Heart left ventricle (tissue), 16 donors: ENCODE results near the gene ZNF383. TPM values are rescaled to one million over a fixed set of nuclear protein-coding genes. Genes with fewer than 3 reads are reported as not detected.
"Not testable (repeated sequence)": the region's sequence is repeated elsewhere in the genome, so short reads cannot be mapped to it uniquely, and the experiment has no call there.

Source experiments
- ATAC-seq, 4 donors: fragments of 200-7000 bp; cut with Tn5 transposase; one replicate each; pipeline ENCODE4 v1.9.1; 2020 to 2022; ENCODE audit warnings: moderate library complexity in 4 of 4, mild to moderate bottlenecking in 3 of 4, moderate number of reproducible peaks in 1 of 4
- DNase-seq, 5 donors: peaks; one replicate each; pipeline ENCODE4 v3.0.0-alpha.2; 2020
- H3K27ac ChIP-seq, 12 donors: fragments of 200-600 bp; sonication (generic) in 4 of 12; one replicate each; pipeline versions ENCODE4 v1.5.0 to v1.8.0; 2016 to 2022; ENCODE audit warnings: mild to moderate bottlenecking in 2 of 12
- H3K27me3 ChIP-seq, 9 donors: fragments of 200-600 bp; sonication (generic) in 2 of 9; one replicate each; pipeline versions ENCODE4 v1.5.1 to v1.8.0; 2016 to 2022; ENCODE audit warnings: mild to moderate bottlenecking in 3 of 9
- H3K36me3 ChIP-seq, 9 donors: fragments of 200-600 bp; sonication (generic) in 2 of 9; one replicate each; pipeline versions ENCODE4 v1.5.0 to v1.8.0; 2018 to 2022; ENCODE audit warnings: mild to moderate bottlenecking in 2 of 9
- H3K4me1 ChIP-seq, 12 donors: fragments of 200-600 bp; sonication (generic) in 4 of 12; one replicate each; pipeline versions ENCODE4 v1.5.0 to v1.8.0; 2016 to 2022; ENCODE audit warnings: mild to moderate bottlenecking in 3 of 12
- H3K4me3 ChIP-seq, 12 donors: fragments of 200-600 bp; sonication (generic) in 4 of 12; one replicate each; pipeline versions ENCODE4 v1.5.0 to v1.8.0; 2017 to 2022; ENCODE audit warnings: mild to moderate bottlenecking in 9 of 12, moderate library complexity in 4 of 12
- H3K9me3 ChIP-seq, 12 donors: fragments of 200-600 bp; sonication (generic) in 4 of 12; one replicate each; pipeline versions ENCODE4 v1.5.0 to v1.8.0; 2016 to 2022; ENCODE audit warnings: mild to moderate bottlenecking in 1 of 12
- POLR2A ChIP-seq, 2 donors: fragments of 450-650 bp; IDR thresholded peaks; one replicate each; pipeline ENCODE4 v1.6.1; 2017; ENCODE audit warnings: antibody characterized with exemption in 2 of 2, mild to moderate bottlenecking in 2 of 2, moderate library complexity in 2 of 2
- WGBS, 4 donors: extraction: QIAGEN DNeasy Blood & Tissue Kit in 2 of 4; methylation state at CpG; one replicate each; pipeline versions ENCODE4 v1.1.5 to v1.1.7; 2013 to 2018; 5-methylcytosine and 5-hydroxymethylcytosine counted together
- intact Hi-C, 10 donors: fragments of 100-400 bp; cut with DNase I; formaldehyde crosslinking; loops; one replicate each; pipeline versions ENCODE4 v1.11.1 to v1.14.2; 2022
- long read RNA-seq, 3 donors: library from polyadenylated mRNA; unstranded; transcript quantifications; one replicate each; pipeline ENCODE4 v2.0.0, GENCODE V29; 2020 to 2021
- polyA plus RNA-seq, 2 donors: library from polyadenylated mRNA; stranded (reverse); fragments of 200-250 nt; gene quantifications; one replicate each; pipeline ENCODE4 v1.2.3, GENCODE V29; 2013
- total RNA-seq, 9 donors: library from RNA; depleted of rRNA in 2 of 9; stranded (reverse); fragments of >200 nt in 2 of 9; fragmentation: NEBNext Ultra II Directional in 3 of 9; extraction: Animal tissue kit (Norgen Biotek cat#: 25700) in 3 of 9; gene quantifications; one replicate each; pipeline versions ENCODE4 v1.1.0 to v1.2.4, GENCODE V29; 2016 to 2023
- TF ChIP-seq, protein P1 (sequence below), 12 donors: fragments of 200-600 bp; sonication (generic) in 4 of 12; IDR thresholded peaks; one replicate each; pipeline versions ENCODE4 v1.5.0 to v1.8.0; 2018 to 2022; ENCODE audit warnings: antibody characterized with exemption in 12 of 12, mild to moderate bottlenecking in 5 of 12
- donor health status: ischemic (EF 13 %, LVEDD 7.1; RV severe dilation, severe dysfunction).
- donor health status: healthy with polysubstance abuse.
- donor health status: DM: no; HTN: yes; CAD: no.
- donor health status: DM: no; HTN: no; CAD: no.
- donor health status: ischemic (EF 25% LVEDD 6.9; RV normal size, moderate dysfunction).
- donor health status: ischemic (EF 25% LVEDD 5.7; RV mildly dilated, moderate dysfunction).
- donor health status: healthy.
- donor health status: DM: yes; HTN: yes; CAD: no.
- donor health status: ischemic (EF 35%, LVEDD 5.7; RV mildly dilated, moderate dysfunction).
- donor health status: nonischemic (EF 11% LVEDD 7.7; RV severe dilation, severe dysfunction).
- donor health status: DM: yes; HTN: yes; CAD: no.
- donor health status: PGD.
- donor health status: ischemic (EF 29% LVEDD 5.4; RV normal size, mild dysfunction).
- donor health status: nonischemic (EF 23%, LVEDD 6.1; RV moderate dilation, normal function).

Gene ZNF383
- total RNA-seq: 10 to 100 TPM in 2 of 9 donors, 1 to 10 TPM in 7; 4.8 to 13.8 (median 9.2) TPM
- 1 to 10 TPM; 4.2 to 4.9 TPM for polyA plus RNA-seq
- long read RNA-seq, donor 1, partial matches to known transcripts: 0 of 4 reads
- long read RNA-seq, donor 1, other reads (novel, unspliced or antisense): 4 of 4 reads
- long read RNA-seq, donor 2, partial matches to known transcripts: 0 of 4 reads
- long read RNA-seq, donor 2, other reads (novel, unspliced or antisense): 4 of 4 reads
- long read RNA-seq, donor 3, partial matches to known transcripts: 0 of 3 reads
- long read RNA-seq, donor 3, other reads (novel, unspliced or antisense): 3 of 3 reads

DNA sequence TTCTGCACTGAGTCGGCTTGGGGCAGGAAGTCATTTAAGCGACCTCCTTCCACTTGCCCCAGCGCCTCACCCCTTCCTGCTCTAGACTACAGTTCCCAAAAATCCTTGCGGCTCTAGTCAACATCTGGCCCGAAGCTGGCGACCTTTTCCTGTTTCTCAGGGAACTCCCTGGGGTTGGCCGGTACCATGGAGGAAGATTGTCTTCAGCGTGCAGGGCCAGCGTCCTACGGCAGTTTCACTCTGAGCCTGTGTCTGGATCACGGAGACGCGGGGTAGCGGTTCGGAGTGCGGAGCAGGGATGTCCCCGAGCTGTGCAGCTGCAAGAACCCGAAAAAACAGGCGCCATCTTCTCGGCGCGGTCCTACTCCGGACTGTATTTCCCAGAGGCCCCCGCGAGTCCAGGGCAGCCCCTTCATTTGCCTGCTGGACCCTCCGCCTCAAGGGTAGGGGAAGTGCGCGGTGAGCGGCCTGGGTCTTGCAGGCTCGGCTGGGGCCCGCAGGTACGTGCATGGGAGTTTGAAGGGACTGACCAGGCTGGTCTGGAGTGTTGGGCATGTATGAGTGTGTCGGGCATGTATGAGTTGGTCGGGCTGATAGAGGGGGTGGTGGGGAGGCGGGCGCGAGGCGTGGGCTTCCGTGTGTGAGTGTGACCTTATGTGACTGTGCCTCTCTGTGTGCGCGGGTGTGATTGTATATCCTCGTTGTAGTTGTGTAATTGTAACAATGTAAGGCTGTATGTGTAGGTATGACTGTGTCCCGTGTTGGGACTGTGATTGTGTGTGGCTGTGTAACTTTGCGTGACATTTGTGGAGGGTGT is at the start of gene ZNF383:
ZNF383 (plus strand) TSS at position 440 of the 817 bp plus-strand sequence. CDS start 12,240 bp downstream, outside the sequence.
- peak within 1 kb of the TSS; percentile 65 to 89 (median 78) for H3K4me3 ChIP-seq
- H3K4me1 ChIP-seq: peaks cover 0 to 26% (median 9%) of the 10 kb centered on the region in 12 donors
- peak in 1 of 2 donors; percentile 28 for TF ChIP-seq POLR2A (IDR thresholded peaks at IDR 0.05)
- TF ChIP-seq, protein P1, sequence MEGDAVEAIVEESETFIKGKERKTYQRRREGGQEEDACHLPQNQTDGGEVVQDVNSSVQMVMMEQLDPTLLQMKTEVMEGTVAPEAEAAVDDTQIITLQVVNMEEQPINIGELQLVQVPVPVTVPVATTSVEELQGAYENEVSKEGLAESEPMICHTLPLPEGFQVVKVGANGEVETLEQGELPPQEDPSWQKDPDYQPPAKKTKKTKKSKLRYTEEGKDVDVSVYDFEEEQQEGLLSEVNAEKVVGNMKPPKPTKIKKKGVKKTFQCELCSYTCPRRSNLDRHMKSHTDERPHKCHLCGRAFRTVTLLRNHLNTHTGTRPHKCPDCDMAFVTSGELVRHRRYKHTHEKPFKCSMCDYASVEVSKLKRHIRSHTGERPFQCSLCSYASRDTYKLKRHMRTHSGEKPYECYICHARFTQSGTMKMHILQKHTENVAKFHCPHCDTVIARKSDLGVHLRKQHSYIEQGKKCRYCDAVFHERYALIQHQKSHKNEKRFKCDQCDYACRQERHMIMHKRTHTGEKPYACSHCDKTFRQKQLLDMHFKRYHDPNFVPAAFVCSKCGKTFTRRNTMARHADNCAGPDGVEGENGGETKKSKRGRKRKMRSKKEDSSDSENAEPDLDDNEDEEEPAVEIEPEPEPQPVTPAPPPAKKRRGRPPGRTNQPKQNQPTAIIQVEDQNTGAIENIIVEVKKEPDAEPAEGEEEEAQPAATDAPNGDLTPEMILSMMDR (IDR thresholded peaks at IDR 0.05): no peak
- H3K9me3 ChIP-seq: peaks cover 0 to 11% (median 0%) of the 10 kb centered on the region in 12 donors
- DNase-seq: peak; percentile 87 to 94 (median 91)
- H3K27ac ChIP-seq: peak within 1 kb of the TSS; percentile 89 to 98 (median 94)
- intact Hi-C loops: loop anchor here in 7 of 10 donors (2.0 to 10.0 kb wide), 11 partner anchors 45 to 363 kb away; partner anchors contain the start of genes ZNF585A (in 4 of the 7), ZNF569 (in 2 of the 7), ZNF570 (in 2 of the 7) and ZNF345 (in 1 of the 7)
- no peaks in the 10 kb centered on the region for H3K27me3 ChIP-seq
- 0 to 1% (median 0%) methylated on average over 27 to 44 of the region's 44 CpGs for WGBS, 4 donors
- peaks cover 0 to 31% (median 23%) of the 10 kb centered on the region in 9 donors for H3K36me3 ChIP-seq
- ATAC-seq: peak; percentile 98

DNA sequence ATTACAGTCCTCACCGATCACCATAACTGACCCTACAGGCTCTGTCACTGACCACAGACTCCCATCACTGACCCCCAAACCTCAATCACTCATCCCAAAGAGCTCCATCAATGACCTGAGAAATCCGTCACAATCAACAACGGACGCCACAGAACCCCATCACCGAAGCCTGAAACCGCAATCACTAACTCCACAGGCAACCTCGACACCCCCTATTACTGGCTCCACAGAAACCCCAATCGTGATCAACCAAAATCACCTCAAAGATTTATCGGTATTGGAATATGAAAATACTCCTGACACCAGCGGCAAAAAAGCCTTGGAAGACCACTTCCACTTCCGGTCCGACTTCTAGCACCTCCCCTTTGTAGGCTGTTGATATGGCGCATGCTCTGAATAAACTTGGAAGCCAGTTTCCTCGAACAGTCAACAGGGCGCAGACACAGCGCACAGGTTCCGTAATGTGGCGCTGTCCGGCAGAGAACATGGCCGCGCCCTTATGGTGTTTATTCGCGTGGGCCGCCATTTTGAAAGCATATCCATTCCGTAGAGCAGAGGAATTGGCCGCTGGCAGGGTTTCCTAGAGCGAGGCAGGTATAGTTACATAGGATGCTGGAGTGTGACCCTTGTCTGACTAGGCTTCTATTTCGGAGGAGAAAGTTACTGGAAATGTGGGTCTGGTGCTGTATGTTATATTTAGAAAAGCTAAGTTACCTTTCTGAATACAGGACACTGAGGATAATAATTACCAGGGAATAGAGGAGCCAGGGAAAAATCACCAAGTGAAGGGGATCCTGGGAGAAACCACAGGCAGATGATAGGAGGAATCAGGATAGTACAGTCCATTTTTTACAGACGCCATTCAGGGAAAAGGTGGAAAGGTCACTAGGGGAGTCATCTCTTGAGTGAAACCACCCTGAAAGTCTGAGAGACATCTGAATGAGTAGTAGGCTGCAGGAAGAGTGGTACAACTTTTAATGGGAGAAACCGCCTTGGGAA is 45.3 kb upstream of the ZNF383 start, which contains the start of gene ZNF585A:
ZNF585A (minus strand) TSS at position 328 of the 999 bp plus-strand sequence. CDS start 2,785 bp downstream, outside the sequence.
- peaks cover 0 to 37% (median 5%) of the 10 kb centered on the region in 12 donors for H3K9me3 ChIP-seq
- DNase-seq: peak; percentile 93 to 95 (median 93)
- 5% methylated on average over 30 of the region's 30 CpGs for WGBS, 4 donors
- intact Hi-C loops: loop anchor here in 6 of 10 donors (1.0 to 10.0 kb wide), 9 partner anchors 38 to 199 kb away; partner anchors contain the start of genes ZNF383 (in 4 of the 6), ZNF420 (in 2 of the 6) and ZNF585B (in 2 of the 6)
- peak in 1 of 2 donors; percentile 32 for TF ChIP-seq POLR2A (IDR thresholded peaks at IDR 0.05)
- TF ChIP-seq, protein P1 (IDR thresholded peaks at IDR 0.05): peak in 7 of 12 donors; percentile 21 to 59 (median 34)
- peaks cover 0 to 14% (median 7%) of the 10 kb centered on the region in 12 donors for H3K4me1 ChIP-seq
- no peaks in the 10 kb centered on the region for H3K27me3 ChIP-seq
- peaks cover 0 to 27% (median 22%) of the 10 kb centered on the region in 9 donors for H3K36me3 ChIP-seq
- ATAC-seq: peak; percentile 100
- H3K4me3 ChIP-seq: peak within 1 kb of the TSS; percentile 49 to 81 (median 68)
- peak within 1 kb of the TSS in 11 of 12 donors; percentile 6 to 82 (median 67) for H3K27ac ChIP-seq

DNA sequence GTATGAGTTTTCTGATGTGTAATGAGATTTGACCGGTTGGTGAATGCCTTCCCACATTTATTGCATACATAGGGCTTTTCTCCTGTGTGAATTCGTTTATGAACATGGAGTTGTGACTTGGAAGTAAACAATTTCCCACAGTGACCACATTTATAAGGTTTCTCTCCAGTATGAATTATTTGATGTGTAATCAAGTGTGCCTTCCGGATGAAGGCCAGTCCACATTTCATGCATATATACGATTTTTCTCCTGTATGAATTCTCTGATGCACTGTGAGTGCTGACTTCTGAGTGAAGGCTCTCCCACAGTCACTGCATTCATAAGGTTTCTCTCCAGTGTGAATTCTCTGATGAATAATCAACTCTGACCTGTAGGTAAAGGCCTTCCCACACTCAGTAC is 31.9 kb upstream of the ZNF383 start:
- ATAC-seq, DNase-seq, H3K4me3 ChIP-seq, H3K27me3 ChIP-seq, intact Hi-C loops, H3K27ac ChIP-seq, H3K4me1 ChIP-seq: not testable (repeated sequence)
- Histone ChIP-seq H3K9me3 (peaks cover 0 to 99% (median 73%) of the 10 kb centered on the region in 12 donors), H3K36me3 (peaks cover 7 to 84% (median 44%) of the 10 kb centered on the region in 9 donors)
- WGBS, 4 donors: 92 to 98% (median 97%) methylated on average over 4 of the region's 4 CpGs

DNA sequence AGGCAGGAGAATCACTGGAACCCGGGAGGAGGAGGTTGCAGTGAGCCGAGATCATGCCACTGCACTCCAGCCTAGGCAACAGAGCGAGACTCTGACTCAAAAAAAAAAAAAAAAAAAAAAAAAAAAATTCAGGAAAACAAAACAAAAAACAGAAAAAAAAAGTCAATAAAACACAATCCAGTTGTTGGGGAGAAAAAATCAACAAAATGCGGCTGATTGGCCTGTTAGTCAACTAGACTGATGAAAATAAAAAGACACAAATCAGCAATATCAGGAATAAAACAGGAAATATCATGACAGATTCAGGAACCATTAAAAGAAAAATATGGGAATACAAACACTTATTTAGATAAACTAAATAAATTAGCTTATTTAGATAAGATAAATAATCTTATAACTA is 22.8 kb upstream of the ZNF383 start:
- Histone ChIP-seq H3K9me3 (peaks cover 0 to 88% (median 30%) of the 10 kb centered on the region in 12 donors), H3K36me3 (peaks cover 4 to 98% (median 67%) of the 10 kb centered on the region in 9 donors)
- H3K27ac ChIP-seq, H3K4me1 ChIP-seq, intact Hi-C loops, ATAC-seq, H3K27me3 ChIP-seq, DNase-seq, H3K4me3 ChIP-seq: not testable (repeated sequence)
- 95 to 98% (median 97%) methylated on average over 4 of the region's 4 CpGs for WGBS, 4 donors

DNA sequence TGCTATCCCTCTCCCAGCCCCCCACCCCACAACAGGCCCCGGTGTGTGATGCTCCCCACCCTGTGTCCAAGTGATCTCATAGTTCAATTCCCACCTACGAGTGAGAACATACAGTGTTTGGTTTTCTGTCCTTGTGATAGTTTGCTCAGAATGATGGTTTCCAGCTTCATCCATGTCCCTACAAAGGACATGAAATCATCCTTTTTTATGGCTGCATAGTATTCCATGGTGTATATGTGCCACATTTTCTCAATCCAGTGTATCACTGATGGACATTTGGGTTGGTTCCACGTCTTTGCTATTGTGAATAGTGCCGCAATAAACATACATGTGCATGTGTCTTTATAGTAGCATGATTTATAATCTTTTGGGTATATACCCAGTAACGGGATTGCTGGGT is 20.9 kb upstream of the ZNF383 start:
- H3K27me3 ChIP-seq, H3K4me3 ChIP-seq, DNase-seq, intact Hi-C loops, ATAC-seq, H3K27ac ChIP-seq, H3K4me1 ChIP-seq: not testable (repeated sequence)
- Histone ChIP-seq H3K36me3 (peaks cover 4 to 98% (median 53%) of the 10 kb centered on the region in 9 donors), H3K9me3 (peaks cover 0 to 71% (median 22%) of the 10 kb centered on the region in 12 donors)
- 96 to 99% (median 98%) methylated on average over 5 of the region's 5 CpGs for WGBS, 4 donors
